Activated T-helper 2 cell treated with anti-CD3 and anti-CD28 coated beads, Interferon-gamma antibody, Interleukin-2, Interleukin-4, amounts not matched to agents 10 μg/mL and 5 μg/mL and 100 μg/mL, durations not matched to agents 14 hours and 24 hours and 36 hours (primary cell): ENCODE measurements around the gene RNF167. TPM values are rescaled to one million over a fixed set of nuclear protein-coding genes. Genes with fewer than 3 reads are reported as not detected.

Experiments
- DNase-seq: peaks from one replicate; pipeline ENCODE4 v3.0.0; 2021; ENCODE audit warnings: low spot score
- H3K27ac Mint-ChIP-seq: one replicate; pipeline ENCODE4 v1.8.0; 2021; ENCODE audit warnings: mixed read lengths
- H3K27me3 Mint-ChIP-seq: one replicate; pipeline ENCODE4 v1.8.0; 2021; ENCODE audit warnings: low read depth, mixed read lengths
- H3K36me3 Mint-ChIP-seq: one replicate; pipeline ENCODE4 v1.8.0; 2021; ENCODE audit warnings: low read depth, mixed read lengths
- H3K4me1 Mint-ChIP-seq: one replicate; pipeline ENCODE4 v1.8.0; 2021; ENCODE audit warnings: low read depth, mixed read lengths
- H3K4me3 Mint-ChIP-seq: one replicate; pipeline ENCODE4 v1.8.0; 2021; ENCODE audit warnings: low read depth, mild to moderate bottlenecking, moderate library complexity, mixed read lengths
- H3K9me3 Mint-ChIP-seq: one replicate; pipeline ENCODE4 v1.8.0; 2021; ENCODE audit warnings: mixed read lengths
- intact Hi-C: fragments of 100-400 bp; cut with micrococcal nuclease; formaldehyde crosslinking; loops from one replicate; pipeline ENCODE4 v1.15.1; 2023
- total RNA-seq: library from RNA; stranded (reverse); gene quantifications from 2 replicates; pipeline ENCODE4 v1.2.3, GENCODE V29; 2022

The RNF167 gene
- total RNA-seq, 1 donor from 2014 or later: 126 TPM

- intact Hi-C loops: no loop called here
- no peak overlapping the region for H3K27ac Mint-ChIP-seq
- no peak overlapping the region for H3K4me3 Mint-ChIP-seq
- peaks cover 26% of the 10 kb centered on the region for H3K4me1 Mint-ChIP-seq
- DNase-seq: no peak
- no peaks in the 10 kb centered on the region for H3K9me3 Mint-ChIP-seq
- peaks cover 43% of the 10 kb centered on the region for H3K36me3 Mint-ChIP-seq
- H3K27me3 Mint-ChIP-seq: no peaks in the 10 kb centered on the region
Observed at GRCh38 chr17:4935650-4936049, 4.4 kb upstream of the RNF167 start.

- Mint-ChIP-seq H3K27me3 (no peaks in the 10 kb centered on the region), H3K4me3 (no peak overlapping the region), H3K36me3 (peaks cover 48% of the 10 kb centered on the region), H3K27ac (no peak overlapping the region), H3K4me1 (peaks cover 31% of the 10 kb centered on the region), H3K9me3 (no peaks in the 10 kb centered on the region)
- no peak for DNase-seq
- intact Hi-C loops: no loop called here
Observed at GRCh38 chr17:4936436-4936835, 3.6 kb upstream of the RNF167 start.

- Mint-ChIP-seq H3K27ac (no peak overlapping the region), H3K4me3 (peak overlapping the region; percentile 100), H3K36me3 (peaks cover 59% of the 10 kb centered on the region), H3K4me1 (peaks cover 41% of the 10 kb centered on the region), H3K9me3 (no peaks in the 10 kb centered on the region), H3K27me3 (no peaks in the 10 kb centered on the region)
- intact Hi-C loops: no loop called here
- DNase-seq: no peak
Observed at GRCh38 chr17:4937553-4937952, 2.5 kb upstream of the RNF167 start.

GRCh38 chr17:4938069-4938491 lies 2.0 kb upstream of the RNF167 start:
- intact Hi-C loops: no loop called here
- no peaks in the 10 kb centered on the region for H3K27me3 Mint-ChIP-seq
- H3K36me3 Mint-ChIP-seq: peaks cover 64% of the 10 kb centered on the region
- no peak overlapping the region for H3K27ac Mint-ChIP-seq
- H3K4me3 Mint-ChIP-seq: peak overlapping the region; percentile 100
- H3K4me1 Mint-ChIP-seq: peaks cover 44% of the 10 kb centered on the region
- DNase-seq: no peak
- no peaks in the 10 kb centered on the region for H3K9me3 Mint-ChIP-seq

GRCh38 chr17:4938688-4939545 lies 1.2 kb upstream of the RNF167 start:
- Mint-ChIP-seq H3K27me3 (no peaks in the 10 kb centered on the region), H3K36me3 (peaks cover 71% of the 10 kb centered on the region), H3K9me3 (no peaks in the 10 kb centered on the region), H3K4me3 (peak overlapping the region; percentile 100), H3K4me1 (peaks cover 45% of the 10 kb centered on the region), H3K27ac (peak overlapping the region; percentile 87)
- DNase-seq: no peak
- intact Hi-C loops: loop anchor here (1.0 kb wide), 1 partner anchor 30 kb away; no protein-coding TSS in a partner anchor

- H3K4me1 Mint-ChIP-seq: peaks cover 45% of the 10 kb centered on the region
- H3K4me3 Mint-ChIP-seq: peak overlapping the region; percentile 100
- H3K9me3 Mint-ChIP-seq: no peaks in the 10 kb centered on the region
- intact Hi-C loops: loop anchor here (1.0 kb wide), 1 partner anchor 30 kb away; no protein-coding TSS in a partner anchor
- peak overlapping the region; percentile 87 for H3K27ac Mint-ChIP-seq
- DNase-seq: no peak
- H3K27me3 Mint-ChIP-seq: no peaks in the 10 kb centered on the region
- peaks cover 75% of the 10 kb centered on the region for H3K36me3 Mint-ChIP-seq
Observed at GRCh38 chr17:4939546-4939795, 597 bp upstream of the RNF167 start.

GRCh38 chr17:4940555-4941318 lies 669 bp downstream of the RNF167 start:
- H3K4me3 Mint-ChIP-seq: peak overlapping the region; percentile 100
- no peaks in the 10 kb centered on the region for H3K9me3 Mint-ChIP-seq
- DNase-seq: peak; percentile 42
- H3K4me1 Mint-ChIP-seq: peaks cover 55% of the 10 kb centered on the region
- peak overlapping the region; percentile 87 for H3K27ac Mint-ChIP-seq
- H3K36me3 Mint-ChIP-seq: peaks cover 86% of the 10 kb centered on the region
- intact Hi-C loops: loop anchor here (1.0 to 10.0 kb wide), 6 partner anchors 8 to 576 kb away; partner anchors contain the start of genes ARRB2, INCA1, KIF1C and PFN1
- H3K27me3 Mint-ChIP-seq: no peaks in the 10 kb centered on the region

GRCh38 chr17:4941319-4941610 lies 1.2 kb downstream of the RNF167 start:
- intact Hi-C loops: loop anchor here (2.0 to 10.0 kb wide), 3 partner anchors 56 to 576 kb away; partner anchors contain the start of genes ARRB2, INCA1, KIF1C and UBE2G1
- no peaks in the 10 kb centered on the region for H3K9me3 Mint-ChIP-seq
- peak overlapping the region; percentile 87 for H3K27ac Mint-ChIP-seq
- DNase-seq: no peak
- no peaks in the 10 kb centered on the region for H3K27me3 Mint-ChIP-seq
- H3K4me1 Mint-ChIP-seq: peaks cover 57% of the 10 kb centered on the region
- H3K4me3 Mint-ChIP-seq: peak overlapping the region; percentile 100
- H3K36me3 Mint-ChIP-seq: peaks cover 88% of the 10 kb centered on the region

GRCh38 chr17:4942760-4943508 lies 2.9 kb downstream of the RNF167 start:
- Mint-ChIP-seq H3K4me3 (peak overlapping the region; percentile 100), H3K36me3 (peaks cover 89% of the 10 kb centered on the region), H3K27ac (peak overlapping the region; percentile 7), H3K27me3 (no peaks in the 10 kb centered on the region), H3K4me1 (peaks cover 60% of the 10 kb centered on the region), H3K9me3 (no peaks in the 10 kb centered on the region)
- intact Hi-C loops: loop anchor here (10.0 kb wide), 1 partner anchor 578 kb away; the partner anchor contains the start of gene UBE2G1
- DNase-seq: no peak

- H3K36me3 Mint-ChIP-seq: peaks cover 78% of the 10 kb centered on the region
- intact Hi-C loops: loop anchor here (2.0 to 10.0 kb wide), 2 partner anchors 35 to 579 kb away; partner anchors contain the start of gene UBE2G1
- peak overlapping the region; percentile 92 for H3K27ac Mint-ChIP-seq
- H3K9me3 Mint-ChIP-seq: no peaks in the 10 kb centered on the region
- peak overlapping the region; percentile 100 for H3K4me3 Mint-ChIP-seq
- peaks cover 52% of the 10 kb centered on the region for H3K4me1 Mint-ChIP-seq
- H3K27me3 Mint-ChIP-seq: no peaks in the 10 kb centered on the region
- peak; percentile 66 for DNase-seq
Observed at GRCh38 chr17:4944163-4944553, 4.1 kb downstream of the RNF167 start.

GRCh38 chr17:4944554-4945175 lies 4.6 kb downstream of the RNF167 start:
- intact Hi-C loops: loop anchor here (2.0 to 10.0 kb wide), 2 partner anchors 36 to 580 kb away; partner anchors contain the start of gene UBE2G1
- H3K9me3 Mint-ChIP-seq: no peaks in the 10 kb centered on the region
- H3K36me3 Mint-ChIP-seq: peaks cover 76% of the 10 kb centered on the region
- peak overlapping the region; percentile 92 for H3K27ac Mint-ChIP-seq
- H3K4me3 Mint-ChIP-seq: peak overlapping the region; percentile 100
- DNase-seq: no peak
- H3K27me3 Mint-ChIP-seq: no peaks in the 10 kb centered on the region
- H3K4me1 Mint-ChIP-seq: peaks cover 52% of the 10 kb centered on the region
